ENCODE measurements around the gene WTIP. TPM values are rescaled to one million over a fixed set of nuclear protein-coding genes. Genes with fewer than 3 reads are reported as not detected.

WTIP gene
- total and polyA plus RNA-seq, 2 donors from 2014 or later: 15.5 to 22.3 TPM

DNA sequence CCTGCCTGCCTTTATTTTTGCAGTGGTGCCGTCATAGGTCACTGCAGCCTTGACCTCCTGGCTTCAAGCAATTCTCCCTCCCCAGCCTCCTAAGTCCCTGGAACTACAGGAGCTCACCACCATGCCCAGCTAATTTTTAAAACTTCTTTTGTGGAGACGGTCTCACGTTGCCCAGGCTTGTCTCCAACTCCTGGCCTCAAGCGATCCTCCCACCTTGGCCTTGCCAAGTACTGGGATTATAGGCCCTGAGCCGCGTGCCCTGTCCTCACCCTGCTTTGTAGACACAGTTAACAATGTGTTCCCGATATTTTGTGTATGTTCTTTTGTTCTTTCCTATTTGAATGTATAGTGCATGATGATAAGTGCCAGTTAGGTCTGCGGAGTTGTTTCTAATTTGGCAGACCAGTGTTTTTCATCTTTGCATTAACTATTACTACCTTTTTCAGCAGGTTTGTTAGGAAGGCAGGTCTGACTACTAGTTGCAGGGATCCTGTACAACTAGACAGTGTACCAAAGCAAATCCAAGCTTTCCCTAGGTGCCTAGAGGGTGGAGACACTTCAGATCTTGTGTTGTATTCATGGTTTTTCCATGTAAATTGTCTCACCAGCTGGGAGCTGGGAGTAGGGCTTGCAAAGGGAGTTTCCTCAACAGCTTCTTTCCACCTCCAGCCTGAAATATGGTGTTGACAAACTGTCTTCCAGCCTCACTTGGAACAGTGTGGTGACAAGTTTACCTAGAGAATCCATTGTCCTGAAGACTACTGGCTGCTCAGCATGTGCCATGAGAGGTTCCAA lies 9.5 kb upstream of the WTIP start:
- H3K36me3 ChIP-seq (ENCODE audit: control insufficient read depth in 2 of 3, insufficient read depth in 3 of 3, low read length in 3 of 3): peaks cover 9 to 14% (median 13%) of the 10 kb centered on the region in 3 donors
- DNase-seq (no peak), FAIRE-seq (no peak)
- no peak overlapping the region for H3K9ac ChIP-seq (ENCODE audit: low read length in 3 of 3)
- TF ChIP-seq, protein P1, sequence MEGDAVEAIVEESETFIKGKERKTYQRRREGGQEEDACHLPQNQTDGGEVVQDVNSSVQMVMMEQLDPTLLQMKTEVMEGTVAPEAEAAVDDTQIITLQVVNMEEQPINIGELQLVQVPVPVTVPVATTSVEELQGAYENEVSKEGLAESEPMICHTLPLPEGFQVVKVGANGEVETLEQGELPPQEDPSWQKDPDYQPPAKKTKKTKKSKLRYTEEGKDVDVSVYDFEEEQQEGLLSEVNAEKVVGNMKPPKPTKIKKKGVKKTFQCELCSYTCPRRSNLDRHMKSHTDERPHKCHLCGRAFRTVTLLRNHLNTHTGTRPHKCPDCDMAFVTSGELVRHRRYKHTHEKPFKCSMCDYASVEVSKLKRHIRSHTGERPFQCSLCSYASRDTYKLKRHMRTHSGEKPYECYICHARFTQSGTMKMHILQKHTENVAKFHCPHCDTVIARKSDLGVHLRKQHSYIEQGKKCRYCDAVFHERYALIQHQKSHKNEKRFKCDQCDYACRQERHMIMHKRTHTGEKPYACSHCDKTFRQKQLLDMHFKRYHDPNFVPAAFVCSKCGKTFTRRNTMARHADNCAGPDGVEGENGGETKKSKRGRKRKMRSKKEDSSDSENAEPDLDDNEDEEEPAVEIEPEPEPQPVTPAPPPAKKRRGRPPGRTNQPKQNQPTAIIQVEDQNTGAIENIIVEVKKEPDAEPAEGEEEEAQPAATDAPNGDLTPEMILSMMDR (IDR thresholded peaks at IDR 0.05; ENCODE audit: borderline replicate concordance, extremely low read depth, insufficient read depth): no peak
- H3K27ac ChIP-seq (ENCODE audit: low read depth in 2 of 2, low read length in 2 of 2): no peak overlapping the region
- no peaks in the 10 kb centered on the region for H3K9me3 ChIP-seq (ENCODE audit: control insufficient read depth in 2 of 3, insufficient read depth in 1 of 3, low read length in 3 of 3)
- no peaks in the 10 kb centered on the region for H3K27me3 ChIP-seq (ENCODE audit: control insufficient read depth, insufficient read depth, low read length)
- intact Hi-C loops (cut with DNase I): no loop called here
- no peak overlapping the region for H3K4me3 ChIP-seq (ENCODE audit: low read length in 3 of 3)
- H3K4me1 ChIP-seq (ENCODE audit: control insufficient read depth in 2 of 3, insufficient read depth in 2 of 3, low read depth in 1 of 3, low read length in 3 of 3): no peaks in the 10 kb centered on the region

DNA sequence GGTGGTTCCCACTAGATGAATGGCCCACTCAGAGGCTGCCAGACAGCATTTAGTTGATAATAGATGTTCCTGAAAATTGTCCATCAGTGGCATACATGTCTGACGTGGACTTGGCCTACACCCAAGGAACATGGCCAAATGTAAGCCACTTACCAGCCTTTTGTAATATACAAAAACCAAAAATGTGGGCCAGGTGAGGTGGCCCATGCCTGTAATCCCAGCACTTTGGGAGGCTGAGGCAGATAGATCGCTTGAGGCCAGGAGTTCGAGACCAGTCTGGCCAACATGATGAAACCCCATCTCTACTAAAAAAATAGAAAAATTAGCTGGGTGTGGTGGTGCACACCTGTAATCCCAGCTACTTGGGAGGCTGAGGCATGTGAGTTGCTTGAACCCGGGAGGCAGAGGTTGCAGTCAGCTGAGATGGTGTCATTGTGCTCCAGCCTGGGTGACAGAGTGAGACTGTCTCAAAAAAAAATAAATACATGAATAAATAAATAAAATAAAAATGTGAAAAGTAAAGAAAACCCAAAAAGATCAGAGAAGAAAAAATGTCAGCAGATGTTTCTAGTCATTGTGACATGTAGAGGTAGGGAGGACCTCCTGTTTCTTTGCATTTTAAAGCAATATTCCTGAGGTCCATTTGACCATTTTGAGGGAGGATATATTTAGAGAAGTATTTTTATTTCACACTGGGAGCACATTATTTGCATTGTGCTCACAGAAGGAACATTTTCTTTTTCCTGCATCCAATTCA lies 7.1 kb upstream of the WTIP start:
- no peaks in the 10 kb centered on the region for H3K4me1 ChIP-seq (ENCODE audit: control insufficient read depth in 2 of 3, insufficient read depth in 2 of 3, low read depth in 1 of 3, low read length in 3 of 3)
- H3K9ac ChIP-seq (ENCODE audit: low read length in 3 of 3): no peak overlapping the region
- no peaks in the 10 kb centered on the region for H3K9me3 ChIP-seq (ENCODE audit: control insufficient read depth in 2 of 3, insufficient read depth in 1 of 3, low read length in 3 of 3)
- H3K4me3 ChIP-seq (ENCODE audit: low read length in 3 of 3): no peak overlapping the region
- FAIRE-seq: no peak
- H3K27me3 ChIP-seq (ENCODE audit: control insufficient read depth, insufficient read depth, low read length): no peaks in the 10 kb centered on the region
- no peak overlapping the region for H3K27ac ChIP-seq (ENCODE audit: low read depth in 2 of 2, low read length in 2 of 2)
- TF ChIP-seq, protein P1 (IDR thresholded peaks at IDR 0.05; ENCODE audit: borderline replicate concordance, extremely low read depth, insufficient read depth): no peak
- intact Hi-C loops (cut with DNase I): no loop called here
- DNase-seq: no peak
- peaks cover 2 to 14% (median 5%) of the 10 kb centered on the region in 3 donors for H3K36me3 ChIP-seq (ENCODE audit: control insufficient read depth in 2 of 3, insufficient read depth in 3 of 3, low read length in 3 of 3)

DNA sequence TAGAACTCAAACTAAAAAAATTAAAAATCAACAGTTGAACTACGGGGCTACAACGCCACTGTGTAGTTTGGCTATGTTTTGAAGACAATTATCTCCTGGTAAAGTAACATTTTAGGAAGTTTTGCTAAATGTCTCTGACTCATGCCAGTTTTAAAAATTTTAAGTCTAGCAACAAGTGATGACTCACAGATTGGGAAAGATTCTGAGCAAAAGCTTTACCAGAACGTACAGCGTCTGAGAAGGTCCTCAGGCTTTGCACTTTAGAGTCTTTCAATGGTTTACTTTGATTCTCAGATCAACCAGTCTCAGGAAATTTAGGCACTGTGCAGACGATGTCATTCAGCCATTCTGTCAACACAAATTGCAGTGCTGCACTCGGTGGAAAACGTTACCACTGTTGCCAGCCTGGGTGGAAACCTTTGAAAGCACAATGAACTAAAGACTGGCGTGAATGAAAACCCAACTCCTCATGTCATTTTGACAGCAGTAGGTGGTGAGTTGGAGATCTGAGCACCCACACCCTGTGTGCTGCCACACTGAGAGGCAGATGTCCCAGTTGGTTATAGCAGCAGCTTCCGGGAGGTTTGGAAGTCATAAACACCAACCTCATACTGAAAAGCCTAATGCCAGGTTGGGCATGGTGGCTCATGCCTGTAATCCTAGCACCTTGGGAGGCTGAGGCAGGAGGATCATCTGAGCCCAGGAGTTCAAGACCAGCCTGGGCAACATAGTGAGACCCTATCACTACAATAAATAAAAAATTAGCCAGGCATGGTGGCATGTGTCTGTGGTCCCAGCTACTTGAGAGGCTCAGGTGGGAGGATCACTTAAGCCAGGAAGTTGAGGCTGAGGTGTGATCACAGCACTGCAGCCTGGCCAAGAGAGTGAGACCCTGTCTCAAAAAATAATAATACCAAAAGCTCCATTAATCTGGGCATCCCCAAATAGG lies 6.3 kb upstream of the WTIP start:
- H3K4me3 ChIP-seq (ENCODE audit: low read length in 3 of 3): no peak overlapping the region
- FAIRE-seq: no peak
- intact Hi-C loops (cut with DNase I): no loop called here
- H3K9ac ChIP-seq (ENCODE audit: low read length in 3 of 3): no peak overlapping the region
- peaks cover 2 to 14% (median 5%) of the 10 kb centered on the region in 3 donors for H3K36me3 ChIP-seq (ENCODE audit: control insufficient read depth in 2 of 3, insufficient read depth in 3 of 3, low read length in 3 of 3)
- no peaks in the 10 kb centered on the region for H3K27me3 ChIP-seq (ENCODE audit: control insufficient read depth, insufficient read depth, low read length)
- TF ChIP-seq, protein P1 (IDR thresholded peaks at IDR 0.05; ENCODE audit: borderline replicate concordance, extremely low read depth, insufficient read depth): no peak
- no peak for DNase-seq
- no peaks in the 10 kb centered on the region for H3K4me1 ChIP-seq (ENCODE audit: control insufficient read depth in 2 of 3, insufficient read depth in 2 of 3, low read depth in 1 of 3, low read length in 3 of 3)
- H3K9me3 ChIP-seq (ENCODE audit: control insufficient read depth in 2 of 3, insufficient read depth in 1 of 3, low read length in 3 of 3): no peaks in the 10 kb centered on the region
- H3K27ac ChIP-seq (ENCODE audit: low read depth in 2 of 2, low read length in 2 of 2): no peak overlapping the region

Measured in kidney (tissue), 14 donors.